GM23248 (cell line): ENCODE data around the gene TCEA2. TPM values are rescaled to one million over a fixed set of nuclear protein-coding genes. Genes with fewer than 3 reads are reported as not detected.

Source experiments
- DNase-seq: peaks from one replicate; pipeline ENCODE4 v3.0.0-alpha.2; 2015
- H2AFZ ChIP-seq: fragments of 200-600 bp; sonication (generic); 2 replicates; pipeline ENCODE4 v1.6.1; 2016; ENCODE audit warnings: antibody characterized with exemption
- H3F3A ChIP-seq: fragments of 200-600 bp; sonication (generic); 2 replicates; pipeline ENCODE4 v1.6.1; 2016; ENCODE audit warnings: mild to moderate bottlenecking, antibody characterized with exemption, mixed run types; ENCODE audit not compliant: insufficient read depth
- H3K27ac ChIP-seq: fragments of 200-600 bp; sonication (generic); 2 replicates; pipeline ENCODE4 v1.5.1; 2016; ENCODE audit warnings: mild to moderate bottlenecking
- H3K27me3 ChIP-seq: fragments of 200-600 bp; sonication (generic); replicated peaks from 2 replicates; pipeline ENCODE4 v1.6.1; 2016; ENCODE audit warnings: mild to moderate bottlenecking; ENCODE audit not compliant: insufficient read depth
- H3K36me3 ChIP-seq: fragments of 200-600 bp; sonication (generic); 2 replicates; pipeline ENCODE4 v1.6.1; 2016; ENCODE audit warnings: low read depth, mild to moderate bottlenecking
- H3K4me1 ChIP-seq: fragments of 200-600 bp; sonication (generic); 2 replicates; pipeline ENCODE4 v1.6.1; 2016; ENCODE audit warnings: mild to moderate bottlenecking; ENCODE audit not compliant: insufficient read depth
- H3K4me2 ChIP-seq: fragments of 200-600 bp; sonication (generic); one replicate; pipeline ENCODE4 v1.6.1; 2016; ENCODE audit warnings: mild to moderate bottlenecking; ENCODE audit not compliant: unreplicated experiment
- H3K4me3 ChIP-seq: fragments of 200-600 bp; sonication (generic); 2 replicates; pipeline ENCODE4 v1.5.1; 2016; ENCODE audit warnings: mild to moderate bottlenecking
- H3K79me2 ChIP-seq: fragments of 200-600 bp; sonication (generic); 2 replicates; pipeline ENCODE4 v1.6.1; 2016; ENCODE audit warnings: mild to moderate bottlenecking; ENCODE audit not compliant: insufficient read depth
- H3K9ac ChIP-seq: fragments of 200-600 bp; sonication (generic); 2 replicates; pipeline ENCODE4 v1.6.1; 2016; ENCODE audit warnings: mild to moderate bottlenecking
- H3K9me2 ChIP-seq: fragments of 200-600 bp; sonication (generic); 2 replicates; pipeline ENCODE4 v1.6.1; 2016; ENCODE audit warnings: mixed run types, mild to moderate bottlenecking, moderate library complexity; ENCODE audit not compliant: insufficient read depth
- H3K9me3 ChIP-seq: fragments of 200-600 bp; sonication (generic); one replicate; pipeline ENCODE4 v1.6.1; 2017; ENCODE audit warnings: low read depth
- H4K20me1 ChIP-seq: fragments of 200-600 bp; sonication (generic); 2 replicates; pipeline ENCODE4 v1.6.0; 2016; ENCODE audit not compliant: insufficient read depth
- EZH2 ChIP-seq: fragments of 200-600 bp; sonication (generic); IDR thresholded peaks from 2 replicates; pipeline ENCODE4 v1.6.1; 2018; ENCODE audit warnings: antibody characterized with exemption, mild to moderate bottlenecking; ENCODE audit not compliant: insufficient read depth, poor library complexity, severe bottlenecking
- EZH2phosphoT487 ChIP-seq: fragments of 200-600 bp; sonication (generic); IDR thresholded peaks from 2 replicates; pipeline ENCODE4 v1.6.1; 2018; ENCODE audit warnings: antibody characterized with exemption, moderate library complexity, mild to moderate bottlenecking, low read depth; ENCODE audit not compliant: insufficient read depth
- WGBS, 2 experiments: methylation state at CpG; one replicate each; pipeline ENCODE4 v1.1.6; 2015 to 2017; ENCODE audit warnings: low lambda C conversion rate in 2 of 2, low coverage in 1 of 2; ENCODE audit errors: missing lambda C conversion rate in 2 of 2; 5-methylcytosine and 5-hydroxymethylcytosine counted together
- in situ Hi-C: fragments of 300-500 bp; cut with MboI; formaldehyde crosslinking; loops from 2 replicates; pipeline ENCODE4 v1.15.0; 2020
- polyA plus RNA-seq: library from polyadenylated mRNA; unstranded; fragments of >200 nt; fragmentation: Nextera tagmentation; extraction: Ambion mirVana; gene quantifications from 2 replicates; pipeline ENCODE4 v1.2.1, GENCODE V29; 2016
- total RNA-seq: library from RNA; depleted of rRNA; stranded (reverse); fragments of >200 nt; shearing (Covaris generic); gene quantifications from 2 replicates; pipeline ENCODE4 v1.2.3, GENCODE V29; 2014

Gene TCEA2
- total and polyA plus RNA-seq, 2 experiments from 2014 or later, result 34.3 to 70.7 TPM

DNA sequence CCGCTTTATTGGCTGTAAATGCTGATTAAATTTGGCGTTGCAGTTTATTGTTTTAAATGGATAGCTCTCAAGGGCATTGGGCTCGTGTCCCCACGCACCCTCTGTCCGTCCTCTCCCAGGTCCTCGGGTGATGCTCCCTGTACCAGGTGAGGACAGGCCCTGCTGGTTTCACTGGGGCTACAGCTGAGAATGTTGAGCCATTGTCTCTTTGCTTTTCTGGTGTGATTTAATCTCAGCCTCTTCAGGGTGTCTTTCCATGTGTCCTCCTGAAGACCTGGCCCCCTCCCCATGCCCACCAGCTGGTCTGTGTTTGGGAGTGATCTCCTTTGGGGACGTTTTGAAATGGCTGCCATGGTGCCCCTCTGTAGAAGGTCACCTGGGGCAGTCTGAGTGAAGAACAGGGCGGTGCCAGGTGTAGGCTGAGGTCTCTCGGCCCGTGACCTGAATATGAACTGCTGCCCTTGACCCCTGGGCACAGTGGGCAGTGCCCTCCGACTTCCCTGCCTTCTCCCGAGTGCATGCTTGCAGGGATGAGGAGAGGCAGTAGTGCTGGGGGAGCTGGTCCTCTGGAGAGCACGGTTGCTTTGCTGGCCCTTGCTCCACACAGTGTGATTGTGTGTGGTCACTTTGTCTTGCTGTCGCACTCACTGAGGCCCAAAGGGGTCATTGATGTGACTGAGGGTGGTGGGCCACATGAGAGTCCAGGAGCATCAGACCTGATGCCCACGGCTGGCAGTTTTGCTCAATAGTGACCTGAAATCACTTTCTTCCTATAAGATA is 39.4 kb upstream of the TCEA2 start:
- DNase-seq, result no peak
- H3K4me1 ChIP-seq, result no peaks in the 10 kb centered on the region
- no peak overlapping the region for H2AFZ ChIP-seq
- H3K9me3 ChIP-seq, result no peaks in the 10 kb centered on the region
- no peak overlapping the region for H3K4me3 ChIP-seq
- H3K36me3 ChIP-seq, result peaks cover 24% of the 10 kb centered on the region; the same call in 1 of the 2 replicates
- WGBS, 2 experiments, result 69 to 73% methylated on average over 15 of the region's 15 CpGs
- H3F3A ChIP-seq, result no peaks in the 10 kb centered on the region
- H3K9ac ChIP-seq, result no peak overlapping the region
- no peak overlapping the region for H3K4me2 ChIP-seq
- TF ChIP-seq EZH2phosphoT487, result no peak
- TF ChIP-seq EZH2, result no peak
- no peak overlapping the region for H3K27ac ChIP-seq
- H3K9me2 ChIP-seq, result no peaks in the 10 kb centered on the region
- no peaks in the 10 kb centered on the region for H3K27me3 ChIP-seq
- H3K79me2 ChIP-seq, result no peaks in the 10 kb centered on the region
- in situ Hi-C loops, result no loop called here
- H4K20me1 ChIP-seq, result no peaks in the 10 kb centered on the region

DNA sequence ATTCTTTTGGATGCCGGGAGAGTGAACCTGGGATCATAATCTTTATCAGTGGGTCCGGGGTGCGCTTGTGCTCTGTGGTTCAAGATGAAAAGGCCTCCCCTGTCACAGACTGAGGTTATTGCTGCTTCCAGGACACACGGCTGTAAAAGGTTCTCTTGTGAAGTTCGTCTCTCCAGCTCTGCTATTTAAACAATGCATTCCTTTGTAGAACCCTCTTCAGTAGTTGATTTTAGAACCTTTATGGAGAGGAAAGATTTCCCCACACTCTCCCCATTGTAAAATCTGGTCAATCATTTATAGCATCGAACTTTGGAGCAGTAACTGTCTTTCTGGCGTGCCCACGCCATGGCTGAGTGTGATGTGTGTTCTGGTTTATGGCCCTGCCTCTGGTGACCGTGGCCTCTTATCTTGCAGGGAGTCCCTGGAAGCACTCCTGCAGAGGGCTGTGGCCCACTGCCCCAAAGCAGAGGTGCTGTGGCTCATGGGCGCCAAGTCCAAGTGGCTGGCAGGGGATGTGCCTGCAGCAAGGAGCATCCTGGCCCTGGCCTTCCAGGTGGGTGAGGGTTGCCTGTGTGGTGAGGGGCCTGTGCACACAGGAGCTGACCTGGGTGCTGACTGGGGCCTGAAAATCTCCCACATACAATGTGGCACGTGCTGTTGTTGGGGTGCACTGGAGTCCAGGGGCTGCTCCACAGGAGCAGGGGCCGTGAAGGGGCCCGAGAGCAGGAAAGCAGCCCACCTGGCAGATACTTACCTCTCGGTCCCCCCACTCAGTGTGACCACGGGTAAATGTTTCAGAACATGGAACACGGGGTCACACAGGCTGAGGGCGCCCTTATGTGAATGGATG is 38.6 kb upstream of the TCEA2 start:
- Histone ChIP-seq H2AFZ (no peak overlapping the region), H3K27me3 (no peaks in the 10 kb centered on the region), H3K4me3 (no peak overlapping the region), H3K9me2 (no peaks in the 10 kb centered on the region), H3K4me2 (no peak overlapping the region), H3K9ac (no peak overlapping the region), H3K27ac (no peak overlapping the region), H3K79me2 (no peaks in the 10 kb centered on the region), H3K9me3 (no peaks in the 10 kb centered on the region), H3F3A (no peaks in the 10 kb centered on the region), H3K4me1 (no peaks in the 10 kb centered on the region), H4K20me1 (no peaks in the 10 kb centered on the region), H3K36me3 (peaks cover 28% of the 10 kb centered on the region; the same call in 1 of the 2 replicates)
- 93 to 94% methylated on average over 17 of the region's 17 CpGs for WGBS, 2 experiments
- in situ Hi-C loops, result no loop called here
- TF ChIP-seq EZH2phosphoT487 (no peak), EZH2 (no peak)
- DNase-seq, result no peak

- Histone ChIP-seq H3K9ac (no peak overlapping the region), H3K36me3 (peaks cover 28% of the 10 kb centered on the region; the same call in 1 of the 2 replicates), H2AFZ (no peak overlapping the region), H3K9me2 (no peaks in the 10 kb centered on the region), H4K20me1 (no peaks in the 10 kb centered on the region), H3F3A (no peaks in the 10 kb centered on the region), H3K4me2 (no peak overlapping the region), H3K27me3 (no peaks in the 10 kb centered on the region), H3K79me2 (no peaks in the 10 kb centered on the region), H3K27ac (no peak overlapping the region), H3K4me3 (no peak overlapping the region), H3K4me1 (no peaks in the 10 kb centered on the region), H3K9me3 (no peaks in the 10 kb centered on the region)
- TF ChIP-seq EZH2phosphoT487, result no peak
- TF ChIP-seq EZH2, result no peak
- WGBS, 2 experiments, result 86 to 89% methylated on average over 18 of the region's 18 CpGs
- in situ Hi-C loops, result no loop called here
- DNase-seq, result no peak
These were observed 37.7 kb upstream of the TCEA2 start for GRCh38 chr20:64025101-64025825.

GRCh38 chr20:64025826-64026412 is 37.1 kb upstream of the TCEA2 start:
- H3K4me2 ChIP-seq, result no peak overlapping the region
- H3K79me2 ChIP-seq, result no peaks in the 10 kb centered on the region
- peaks cover 28% of the 10 kb centered on the region; the same call in 1 of the 2 replicates for H3K36me3 ChIP-seq
- no peaks in the 10 kb centered on the region for H3K4me1 ChIP-seq
- H3F3A ChIP-seq, result no peaks in the 10 kb centered on the region
- no peak overlapping the region for H2AFZ ChIP-seq
- WGBS, 2 experiments, result 61 to 64% methylated on average over 27 to 29 of the region's 29 CpGs
- H3K27me3 ChIP-seq, result no peaks in the 10 kb centered on the region
- no peak for DNase-seq
- H4K20me1 ChIP-seq, result no peaks in the 10 kb centered on the region
- no peak for TF ChIP-seq EZH2phosphoT487
- no peak for TF ChIP-seq EZH2
- no peak overlapping the region for H3K9ac ChIP-seq
- H3K4me3 ChIP-seq, result no peak overlapping the region
- in situ Hi-C loops, result no loop called here
- no peak overlapping the region for H3K27ac ChIP-seq
- no peaks in the 10 kb centered on the region for H3K9me3 ChIP-seq
- no peaks in the 10 kb centered on the region for H3K9me2 ChIP-seq
